Esophagus squamous epithelium (tissue), 4 donors: ENCODE data around the gene DLGAP1.

Experiments
- CTCF ChIP-seq, 6 experiments: fragments of 450-650 bp in 4 of 6; fragments of 200-600 bp in 2 of 6; sonication (generic) in 2 of 6; IDR thresholded peaks; one replicate each; pipeline ENCODE4 v1.5.1; 2016 to 2019; ENCODE audit warnings: antibody characterized with exemption in 6 of 6, mild to moderate bottlenecking in 4 of 6, moderate library complexity in 4 of 6
- POLR2A ChIP-seq, 4 donors: fragments of 450-650 bp; IDR thresholded peaks; one replicate each; pipeline ENCODE4 v1.6.1; 2017; ENCODE audit warnings: antibody characterized with exemption in 4 of 4, mild to moderate bottlenecking in 4 of 4, moderate library complexity in 3 of 4

DNA sequence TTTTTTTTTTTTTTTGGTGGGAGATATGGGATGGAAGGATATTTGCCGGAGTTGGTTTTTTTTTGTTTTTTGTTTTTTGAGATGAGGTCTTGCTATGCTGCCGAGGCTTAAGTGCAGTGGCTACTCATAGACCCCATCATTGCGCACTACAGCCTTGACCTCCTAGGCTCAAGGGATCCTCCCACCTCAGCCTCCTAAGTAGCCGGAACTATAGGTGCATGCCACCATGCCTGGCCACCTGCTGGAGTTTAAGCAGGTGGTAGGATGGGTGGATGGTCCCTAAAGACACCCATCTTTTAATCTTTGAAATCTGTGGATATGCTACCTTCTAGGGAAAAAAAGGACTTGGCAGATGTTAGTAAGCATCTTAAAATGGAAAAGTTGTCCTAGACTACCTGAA, 835.4 kb downstream of the DLGAP1 start:
- TF ChIP-seq CTCF (IDR thresholded peaks at IDR 0.05) = no peak
- TF ChIP-seq POLR2A (IDR thresholded peaks at IDR 0.05) = no peak
